SK-N-SH (cell line): Measurements from ENCODE around the gene ZNF892. TPM values are rescaled to one million over a fixed set of nuclear protein-coding genes. Genes with fewer than 3 reads are reported as not detected.

ENCODE experiments used
- CTCF ChIA-PET: fragments of 300-600, 350-600 bp; formaldehyde crosslinking; extraction: SDS; loops from one replicate; lab custom pipeline; 2021; lab: Yijun Ruan, JAX
- POLR2A ChIA-PET: fragments of 350-600 bp; sonication (Branson Sonifier 250); formaldehyde crosslinking; extraction: SDS; loops from one replicate; lab custom pipeline; 2020; ENCODE audit warnings: antibody characterized with exemption, inconsistent platforms; lab: Yijun Ruan, JAX
- DNase-seq: peaks from one replicate; pipeline ENCODE4 v3.0.0; 2012
- H2AFZ ChIP-seq: fragments of 200-600 bp; sonication (generic); 2 replicates; pipeline ENCODE4 v1.8.1; 2016; ENCODE audit warnings: antibody characterized with exemption, mild to moderate bottlenecking, low read depth
- H3F3A ChIP-seq: fragments of 200-600 bp; sonication (generic); replicated peaks from 2 replicates; pipeline ENCODE3; 2016; ENCODE audit warnings: antibody characterized with exemption, mild to moderate bottlenecking; ENCODE audit not compliant: insufficient read depth
- H3K27ac ChIP-seq, 2 experiments: fragments of 200-500 bp in 1 of 2; fragments of 200-600 bp in 1 of 2; sonication (Bioruptor generic) in 1 of 2; sonication (generic), shearing (Covaris generic) in 1 of 2; 2 replicates each; pipeline versions ENCODE4 v1.5.1 to v1.6.1; 2014 to 2016; ENCODE audit warnings: low read depth in 2 of 2, inconsistent platforms in 1 of 2, low read length in 1 of 2, mild to moderate bottlenecking in 1 of 2, mixed read lengths in 1 of 2
- H3K27me3 ChIP-seq: fragments of 200-600 bp; sonication (generic), shearing (Covaris generic); 2 replicates; pipeline ENCODE4 v1.6.1; 2016; ENCODE audit warnings: mixed run types; ENCODE audit not compliant: insufficient read depth
- H3K36me3 ChIP-seq, 2 experiments: fragments of 200-500 bp in 1 of 2; fragments of 200-600 bp in 1 of 2; sonication (Bioruptor generic) in 1 of 2; sonication (generic) in 1 of 2; replicated peaks in 1 of 2; 2 replicates each; pipeline versions ENCODE3 to v1.5.1; 2014 to 2016; ENCODE audit warnings: low read length in 1 of 2, mild to moderate bottlenecking in 1 of 2; ENCODE audit not compliant: insufficient read depth in 2 of 2, control insufficient read depth in 1 of 2
- H3K4me1 ChIP-seq, 2 experiments: fragments of 200-500 bp in 1 of 2; fragments of 200-600 bp in 1 of 2; sonication (Bioruptor generic) in 1 of 2; sonication (generic), shearing (Covaris generic) in 1 of 2; 2 replicates each; pipeline versions ENCODE4 v1.5.1 to v1.6.1; 2014 to 2016; ENCODE audit warnings: low read depth in 1 of 2, low read length in 1 of 2, mixed run types in 1 of 2; ENCODE audit not compliant: insufficient read depth in 2 of 2, control insufficient read depth in 1 of 2
- H3K4me2 ChIP-seq: fragments of 200-600 bp; sonication (generic), shearing (Covaris generic); 2 replicates; pipeline ENCODE4 v1.6.1; 2017; ENCODE audit warnings: mixed run types
- H3K4me3 ChIP-seq, 2 experiments: fragments of 200-500 bp in 1 of 2; fragments of 200-600 bp in 1 of 2; sonication (Bioruptor generic) in 1 of 2; sonication (generic), shearing (Covaris generic) in 1 of 2; 2 replicates each; pipeline versions ENCODE4 v1.5.1 to v1.8.1; 2014 to 2016; ENCODE audit warnings: low read depth in 2 of 2, inconsistent platforms in 1 of 2, low read length in 1 of 2, mild to moderate bottlenecking in 1 of 2, mixed read lengths in 1 of 2, moderate library complexity in 1 of 2
- H3K79me2 ChIP-seq: fragments of 200-600 bp; sonication (generic); 2 replicates; pipeline ENCODE4 v1.8.1; 2017; ENCODE audit warnings: mild to moderate bottlenecking; ENCODE audit not compliant: insufficient read depth
- H3K9ac ChIP-seq: fragments of 200-600 bp; sonication (generic); 2 replicates; pipeline ENCODE4 v1.6.1; 2017; ENCODE audit warnings: mixed run types
- H3K9me2 ChIP-seq: fragments of 200-600 bp; sonication (generic); 2 replicates; pipeline ENCODE4 v1.6.1; 2017; ENCODE audit warnings: mixed run types
- H3K9me3 ChIP-seq: fragments of 200-600 bp; sonication (generic); 2 replicates; pipeline ENCODE4 v1.6.1; 2017; ENCODE audit warnings: mixed run types, mild to moderate bottlenecking, moderate library complexity
- H4K20me1 ChIP-seq: fragments of 200-600 bp; sonication (generic); 2 replicates; pipeline ENCODE4 v1.6.1; 2017; ENCODE audit warnings: mild to moderate bottlenecking, mixed run types; ENCODE audit not compliant: insufficient read depth
- EZH2phosphoT487 ChIP-seq: fragments of 200-600 bp; sonication (generic); IDR thresholded peaks from 2 replicates; pipeline ENCODE4 v1.6.1; 2017; ENCODE audit warnings: low read depth, mixed run types, mild to moderate bottlenecking, antibody characterized with exemption, moderate library complexity, borderline replicate concordance
- FOXJ3 ChIP-seq: sonication (generic); formaldehyde crosslinking; IDR thresholded peaks from 2 replicates; pipeline ENCODE4 v1.5.1; 2020; ENCODE audit warnings: mild to moderate bottlenecking, missing genetic modification reagents
- FOXM1 ChIP-seq: IDR thresholded peaks from 2 replicates; pipeline ENCODE4 v1.4.0; 2012; ENCODE audit warnings: low read depth, mild to moderate bottlenecking
- GABPA ChIP-seq: IDR thresholded peaks from 2 replicates; pipeline ENCODE4 v1.4.0; 2012; ENCODE audit warnings: low read depth, mild to moderate bottlenecking
- GATA2 ChIP-seq: sonication (generic); formaldehyde crosslinking; IDR thresholded peaks from 2 replicates; pipeline ENCODE4 v1.5.0; 2020; ENCODE audit warnings: mild to moderate bottlenecking, missing genetic modification reagents
- JUND ChIP-seq: IDR thresholded peaks from 2 replicates; pipeline ENCODE4 v1.4.0; 2012
- MXI1 ChIP-seq: IDR thresholded peaks from 2 replicates; pipeline ENCODE4 v1.6.1; 2012; ENCODE audit warnings: mild to moderate bottlenecking, low read depth, low read length, improper control_type of control experiment
- NFIC ChIP-seq: IDR thresholded peaks from 2 replicates; pipeline ENCODE4 v1.4.0; 2012; ENCODE audit warnings: borderline replicate concordance
- POLR2AphosphoS5 ChIP-seq: IDR thresholded peaks from 2 replicates; pipeline ENCODE4 v1.6.1; 2012; ENCODE audit warnings: low read depth, low read length
- RAD21 ChIP-seq: IDR thresholded peaks from 2 replicates; pipeline ENCODE4 v1.6.1; 2012; ENCODE audit warnings: mild to moderate bottlenecking, low read length
- RCOR1 ChIP-seq: fragments of 150-350 bp; IDR thresholded peaks from 2 replicates; pipeline ENCODE4 v1.6.1; 2017; ENCODE audit warnings: antibody characterized with exemption, low read length
- RFX5 ChIP-seq: IDR thresholded peaks from 2 replicates; pipeline ENCODE4 v1.6.1; 2012; ENCODE audit warnings: mild to moderate bottlenecking, improper control_type of control experiment, low read length
- SIN3A ChIP-seq: IDR thresholded peaks from 2 replicates; pipeline ENCODE4 v1.6.1; 2012; ENCODE audit warnings: low read depth, mild to moderate bottlenecking, low read length, moderate library complexity, borderline replicate concordance
- TAF1 ChIP-seq: IDR thresholded peaks from 2 replicates; pipeline ENCODE4 v1.6.1; 2012; ENCODE audit warnings: low read depth, mild to moderate bottlenecking, low read length, moderate library complexity, borderline replicate concordance
- TEAD4 ChIP-seq: IDR thresholded peaks from 2 replicates; pipeline ENCODE4 v1.4.0; 2012; ENCODE audit warnings: mild to moderate bottlenecking, borderline replicate concordance; ENCODE audit not compliant: insufficient read depth
- YY1 ChIP-seq: IDR thresholded peaks from 2 replicates; pipeline ENCODE4 v1.4.0; 2012; ENCODE audit warnings: low read depth, mild to moderate bottlenecking
- WGBS: methylation state at CpG from one replicate; pipeline ENCODE4 v1.1.6; 2017; ENCODE audit warnings: low lambda C conversion rate; 5-methylcytosine and 5-hydroxymethylcytosine counted together
- polyA plus RNA-seq, 3 experiments: library from polyadenylated mRNA; depleted of rRNA; stranded (reverse); fragments of >200 nt; gene quantifications; 2 replicates each; pipeline ENCODE4 v1.2.3, GENCODE V29; 2012
- TF ChIP-seq, protein P1 (sequence below): fragments of 150-350 bp; IDR thresholded peaks from 2 replicates; pipeline ENCODE4 v1.6.1; 2017; ENCODE audit warnings: antibody characterized with exemption, low read length, low read depth, borderline replicate concordance
- TF ChIP-seq, protein P2 (sequence below): IDR thresholded peaks from 2 replicates; pipeline ENCODE4; 2012
- TF ChIP-seq, protein P3 (sequence below): fragments of 200-600 bp; sonication (generic); IDR thresholded peaks from 2 replicates; pipeline ENCODE4 v1.6.1; 2017; ENCODE audit warnings: antibody characterized with exemption, mild to moderate bottlenecking, moderate library complexity
- TF ChIP-seq, protein P4 (sequence below): IDR thresholded peaks from 2 replicates; pipeline ENCODE4 v1.4.0; 2012; ENCODE audit warnings: low read depth

ZNF892 gene
- polyA plus RNA-seq, 1 of the 3 experiments (the other 2 are of a cell fraction), result 1.4 TPM

DNA sequence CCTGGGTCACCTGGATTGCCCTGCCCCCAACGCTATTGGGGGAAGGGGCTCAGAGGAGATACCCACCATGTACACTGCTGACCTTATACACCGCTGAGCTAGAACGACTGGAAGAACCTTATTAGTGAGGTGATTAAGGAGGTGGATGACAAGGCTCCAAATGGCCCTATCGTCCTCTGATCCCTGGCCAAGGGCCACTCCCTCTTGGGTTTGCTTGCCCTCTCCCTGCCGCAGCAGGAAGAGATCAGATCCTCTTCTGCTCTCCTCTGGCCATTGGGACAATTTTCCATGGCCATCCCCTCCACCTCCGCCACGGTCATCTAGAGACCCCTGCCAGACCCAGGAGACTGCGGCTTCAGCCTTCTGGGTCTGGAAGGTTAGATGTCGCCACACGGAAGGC lies 48.9 kb upstream of the ZNF892 start:
- Histone ChIP-seq H3K9me2 (no peaks in the 10 kb centered on the region), H3F3A (peaks cover 14% of the 10 kb centered on the region), H3K27me3 (no peaks in the 10 kb centered on the region), H3K4me3 (peak overlapping the region; percentile 74 to 79), H3K4me2 (peak overlapping the region; percentile 93), H3K9me3 (no peaks in the 10 kb centered on the region), H3K36me3 (peaks cover 37 to 49% of the 10 kb centered on the region in 2 experiments), H2AFZ (peak overlapping the region; percentile 84; the same call in 1 of the 2 replicates), H3K9ac (peak overlapping the region; percentile 80), H3K79me2 (no peaks in the 10 kb centered on the region; the same call in 1 of the 2 replicates), H4K20me1 (no peaks in the 10 kb centered on the region), H3K27ac (peak overlapping the region in 1 of 2 experiments; percentile 80; a peak in 1 of 4 replicates), H3K4me1 (peaks cover 0 to 16% of the 10 kb centered on the region in 2 experiments; a peak in 1 of 4 replicates)
- CTCF ChIA-PET, result interaction anchor here (1.1 to 1.9 kb wide), 2 partner anchors 43 to 136 kb away, joined by 4 read pairs; no protein-coding TSS in a partner anchor
- no peak for DNase-seq
- no peak for TF ChIP-seq JUND
- TF ChIP-seq NFIC, result no peak
- TF ChIP-seq, protein P1, sequence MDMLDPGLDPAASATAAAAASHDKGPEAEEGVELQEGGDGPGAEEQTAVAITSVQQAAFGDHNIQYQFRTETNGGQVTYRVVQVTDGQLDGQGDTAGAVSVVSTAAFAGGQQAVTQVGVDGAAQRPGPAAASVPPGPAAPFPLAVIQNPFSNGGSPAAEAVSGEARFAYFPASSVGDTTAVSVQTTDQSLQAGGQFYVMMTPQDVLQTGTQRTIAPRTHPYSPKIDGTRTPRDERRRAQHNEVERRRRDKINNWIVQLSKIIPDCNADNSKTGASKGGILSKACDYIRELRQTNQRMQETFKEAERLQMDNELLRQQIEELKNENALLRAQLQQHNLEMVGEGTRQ, result no peak
- TF ChIP-seq RCOR1, result no peak
- TF ChIP-seq GATA2 (CRISPR knock-in tag), result no peak
- no peak for TF ChIP-seq GABPA
- TF ChIP-seq RFX5, result no peak
- TF ChIP-seq SIN3A, result no peak
- TF ChIP-seq EZH2phosphoT487, result no peak
- TF ChIP-seq, protein P2, sequence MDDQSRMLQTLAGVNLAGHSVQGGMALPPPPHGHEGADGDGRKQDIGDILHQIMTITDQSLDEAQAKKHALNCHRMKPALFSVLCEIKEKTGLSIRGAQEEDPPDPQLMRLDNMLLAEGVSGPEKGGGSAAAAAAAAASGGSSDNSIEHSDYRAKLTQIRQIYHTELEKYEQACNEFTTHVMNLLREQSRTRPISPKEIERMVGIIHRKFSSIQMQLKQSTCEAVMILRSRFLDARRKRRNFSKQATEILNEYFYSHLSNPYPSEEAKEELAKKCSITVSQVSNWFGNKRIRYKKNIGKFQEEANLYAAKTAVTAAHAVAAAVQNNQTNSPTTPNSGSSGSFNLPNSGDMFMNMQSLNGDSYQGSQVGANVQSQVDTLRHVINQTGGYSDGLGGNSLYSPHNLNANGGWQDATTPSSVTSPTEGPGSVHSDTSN, result no peak
- TF ChIP-seq FOXJ3 (CRISPR knock-in tag), result no peak
- TF ChIP-seq YY1, result no peak
- TF ChIP-seq MXI1, result no peak
- no peak for TF ChIP-seq TEAD4
- no peak for TF ChIP-seq TAF1
- TF ChIP-seq FOXM1, result no peak
- TF ChIP-seq, protein P3, sequence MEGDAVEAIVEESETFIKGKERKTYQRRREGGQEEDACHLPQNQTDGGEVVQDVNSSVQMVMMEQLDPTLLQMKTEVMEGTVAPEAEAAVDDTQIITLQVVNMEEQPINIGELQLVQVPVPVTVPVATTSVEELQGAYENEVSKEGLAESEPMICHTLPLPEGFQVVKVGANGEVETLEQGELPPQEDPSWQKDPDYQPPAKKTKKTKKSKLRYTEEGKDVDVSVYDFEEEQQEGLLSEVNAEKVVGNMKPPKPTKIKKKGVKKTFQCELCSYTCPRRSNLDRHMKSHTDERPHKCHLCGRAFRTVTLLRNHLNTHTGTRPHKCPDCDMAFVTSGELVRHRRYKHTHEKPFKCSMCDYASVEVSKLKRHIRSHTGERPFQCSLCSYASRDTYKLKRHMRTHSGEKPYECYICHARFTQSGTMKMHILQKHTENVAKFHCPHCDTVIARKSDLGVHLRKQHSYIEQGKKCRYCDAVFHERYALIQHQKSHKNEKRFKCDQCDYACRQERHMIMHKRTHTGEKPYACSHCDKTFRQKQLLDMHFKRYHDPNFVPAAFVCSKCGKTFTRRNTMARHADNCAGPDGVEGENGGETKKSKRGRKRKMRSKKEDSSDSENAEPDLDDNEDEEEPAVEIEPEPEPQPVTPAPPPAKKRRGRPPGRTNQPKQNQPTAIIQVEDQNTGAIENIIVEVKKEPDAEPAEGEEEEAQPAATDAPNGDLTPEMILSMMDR, result no peak
- TF ChIP-seq, protein P4, sequence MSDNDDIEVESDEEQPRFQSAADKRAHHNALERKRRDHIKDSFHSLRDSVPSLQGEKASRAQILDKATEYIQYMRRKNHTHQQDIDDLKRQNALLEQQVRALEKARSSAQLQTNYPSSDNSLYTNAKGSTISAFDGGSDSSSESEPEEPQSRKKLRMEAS, result no peak
- TF ChIP-seq POLR2AphosphoS5, result no peak
- TF ChIP-seq RAD21, result no peak
- POLR2A ChIA-PET, result interaction anchor here (2.6 kb wide), 1 partner anchor 37 kb away, joined by 8 read pairs; the partner anchor contains the start of gene MRPS5
- 55% methylated on average over 9 of the region's 10 CpGs for WGBS
